Measurements from ENCODE around the gene TRMT10C.

DNA sequence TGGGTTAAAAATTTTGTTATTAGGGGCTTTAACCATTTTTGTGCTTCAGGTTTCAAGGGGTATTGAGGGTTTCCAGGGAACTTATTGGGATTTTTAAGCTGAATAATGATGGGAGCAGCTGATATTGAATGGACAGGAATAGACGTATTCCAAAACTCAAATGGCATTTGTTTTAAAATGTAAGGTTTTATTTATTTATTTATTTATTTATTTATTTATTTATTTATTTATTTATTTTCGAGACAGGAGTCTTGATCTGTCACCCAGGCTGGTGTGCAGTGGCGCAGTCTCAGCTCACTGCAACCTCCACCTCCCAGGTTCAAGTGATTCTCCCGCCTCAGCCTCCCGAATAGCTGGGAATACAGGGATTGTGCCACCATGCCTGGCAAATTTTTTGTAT, 26.4 kb upstream of the TRMT10C start:
- TF ChIP-seq SP1 (IDR thresholded peaks at IDR 0.05) (no peak), FOXA1 (IDR thresholded peaks at IDR 0.05) (no peak), BHLHE40 (IDR thresholded peaks at IDR 0.05; ENCODE audit: borderline replicate concordance) (no peak), SUZ12 (IDR thresholded peaks at IDR 0.05) (no peak), FOXM1 (IDR thresholded peaks at IDR 0.05; ENCODE audit: borderline replicate concordance) (no peak), HDGF (IDR thresholded peaks at IDR 0.05; ENCODE audit: borderline replicate concordance) (no peak), NFRKB (IDR thresholded peaks at IDR 0.05) (no peak), L3MBTL2 (conservative IDR thresholded peaks at IDR 0.05) (no peak), LEF1 (IDR thresholded peaks at IDR 0.05; ENCODE audit: borderline replicate concordance) (no peak), FOXK2 (IDR thresholded peaks at IDR 0.05) (no peak)
